ENCODE results near the gene TNFRSF21. TPM values are rescaled to one million over a fixed set of nuclear protein-coding genes. Genes with fewer than 3 reads are reported as not detected.

The TNFRSF21 gene
- polyA plus RNA-seq, 1 donor (not counting 4 experiments of a cell fraction or from before 2014, with no cell fraction given): 50.2 TPM

DNA sequence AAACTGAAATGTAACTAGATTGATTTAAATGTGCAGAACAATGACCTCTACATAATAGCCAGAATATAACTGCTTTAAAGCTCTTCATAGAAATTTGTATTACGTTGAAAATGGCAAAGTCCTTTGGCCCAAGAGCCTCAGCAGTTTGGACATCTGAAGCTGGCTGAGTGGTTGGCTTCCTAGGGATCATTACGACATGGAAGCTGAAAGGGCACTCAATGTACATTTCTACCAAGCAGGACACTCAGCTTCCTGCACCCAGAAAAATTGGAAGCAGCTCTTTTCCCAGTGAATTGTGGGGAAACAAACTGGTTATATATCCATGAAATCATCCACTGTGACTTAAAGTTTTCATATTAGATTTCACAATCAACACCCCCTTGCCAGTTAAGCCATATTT lies 40.2 kb upstream of the TNFRSF21 start:
- FAIRE-seq: no peak
- no peaks in the 10 kb centered on the region for H3K9me1 ChIP-seq (ENCODE audit: control insufficient read depth, extremely low read depth, insufficient read depth, low read length)

DNA sequence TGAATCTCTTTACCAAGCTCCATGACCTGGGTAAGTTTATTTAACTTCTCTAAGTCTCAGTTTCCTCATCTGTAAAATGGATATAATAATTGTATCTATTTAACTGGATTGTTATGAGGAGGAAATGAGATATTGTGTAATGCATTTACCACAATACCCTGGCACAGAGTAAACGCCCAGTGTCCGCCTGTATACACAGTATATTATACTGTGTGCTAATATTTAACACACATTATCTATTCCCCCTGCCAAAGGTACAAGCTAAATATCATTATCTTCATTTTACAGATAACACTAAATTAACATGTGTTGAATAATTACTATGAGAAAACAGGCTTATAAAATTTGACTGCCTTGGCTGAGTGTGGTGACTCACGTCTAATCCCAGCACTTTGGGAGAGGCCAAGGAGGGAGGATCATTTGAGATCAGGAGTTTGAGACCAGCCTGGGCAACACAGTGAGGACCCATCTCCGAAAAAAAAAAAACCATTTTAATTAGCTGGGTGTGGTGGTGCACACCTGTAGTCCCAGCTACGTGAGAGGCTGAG lies 38.7 kb upstream of the TNFRSF21 start:
- no peak overlapping the region for H3K4me3 ChIP-seq (ENCODE audit: control insufficient read depth in 2 of 3, extremely low read depth in 1 of 3, insufficient read depth in 2 of 3, low read depth in 1 of 3, low read length in 3 of 3)
- DNase-seq (ENCODE audit: low read depth, low spot score) (no peak), FAIRE-seq (no peak)
- H3K4me1 ChIP-seq (ENCODE audit: control insufficient read depth, extremely low read depth, insufficient read depth, low read length): no peaks in the 10 kb centered on the region
- H3K36me3 ChIP-seq (ENCODE audit: control insufficient read depth in 2 of 2, extremely low read depth in 1 of 2, insufficient read depth in 2 of 2, low read length in 2 of 2): no peaks in the 10 kb centered on the region
- H3K9me3 ChIP-seq (ENCODE audit: control insufficient read depth, low read depth, low read length): no peaks in the 10 kb centered on the region
- no peaks in the 10 kb centered on the region for H3K9me1 ChIP-seq (ENCODE audit: control insufficient read depth, extremely low read depth, insufficient read depth, low read length)
- no peak overlapping the region for H2AFZ ChIP-seq (ENCODE audit: control insufficient read depth, low read length)
- H4K20me1 ChIP-seq (ENCODE audit: control insufficient read depth, extremely low read depth, insufficient read depth, low read length): no peaks in the 10 kb centered on the region
- H3K79me2 ChIP-seq (ENCODE audit: control insufficient read depth, insufficient read depth, low read length): no peaks in the 10 kb centered on the region
- no peak overlapping the region for H3K9ac ChIP-seq (ENCODE audit: control insufficient read depth, extremely low read depth, insufficient read depth, low read length)
- TF ChIP-seq EZH2 (IDR thresholded peaks at IDR 0.05; ENCODE audit: low read length): no peak
- TF ChIP-seq, protein P1, sequence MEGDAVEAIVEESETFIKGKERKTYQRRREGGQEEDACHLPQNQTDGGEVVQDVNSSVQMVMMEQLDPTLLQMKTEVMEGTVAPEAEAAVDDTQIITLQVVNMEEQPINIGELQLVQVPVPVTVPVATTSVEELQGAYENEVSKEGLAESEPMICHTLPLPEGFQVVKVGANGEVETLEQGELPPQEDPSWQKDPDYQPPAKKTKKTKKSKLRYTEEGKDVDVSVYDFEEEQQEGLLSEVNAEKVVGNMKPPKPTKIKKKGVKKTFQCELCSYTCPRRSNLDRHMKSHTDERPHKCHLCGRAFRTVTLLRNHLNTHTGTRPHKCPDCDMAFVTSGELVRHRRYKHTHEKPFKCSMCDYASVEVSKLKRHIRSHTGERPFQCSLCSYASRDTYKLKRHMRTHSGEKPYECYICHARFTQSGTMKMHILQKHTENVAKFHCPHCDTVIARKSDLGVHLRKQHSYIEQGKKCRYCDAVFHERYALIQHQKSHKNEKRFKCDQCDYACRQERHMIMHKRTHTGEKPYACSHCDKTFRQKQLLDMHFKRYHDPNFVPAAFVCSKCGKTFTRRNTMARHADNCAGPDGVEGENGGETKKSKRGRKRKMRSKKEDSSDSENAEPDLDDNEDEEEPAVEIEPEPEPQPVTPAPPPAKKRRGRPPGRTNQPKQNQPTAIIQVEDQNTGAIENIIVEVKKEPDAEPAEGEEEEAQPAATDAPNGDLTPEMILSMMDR (optimal IDR thresholded peaks at IDR 0.05 in 1 of 3, IDR thresholded peaks at IDR 0.05 in 1 of 3, conservative IDR thresholded peaks at IDR 0.05 in 1 of 3; ENCODE audit: extremely low read depth in 1 of 3, insufficient read depth in 2 of 3, low read length in 3 of 3): no peak
- no peak overlapping the region for H3K4me2 ChIP-seq (ENCODE audit: control insufficient read depth, extremely low read depth, insufficient read depth, low read depth, low read length)
- dilution Hi-C loops (cut with MboI; ENCODE audit: extremely low pct_ligation_motif_present, low sequenced_read_pairs): no loop called here
- no peak overlapping the region for H3K27ac ChIP-seq (ENCODE audit: control insufficient read depth, insufficient read depth, low read length)
- H3K27me3 ChIP-seq (ENCODE audit: control insufficient read depth, extremely low read depth, insufficient read depth, low read length): no peaks in the 10 kb centered on the region

More for the DNA sequence above, 40.2 kb upstream of the TNFRSF21 start:
- Histone ChIP-seq H3K4me3 (ENCODE audit: control insufficient read depth in 2 of 3, extremely low read depth in 1 of 3, insufficient read depth in 2 of 3, low read depth in 1 of 3, low read length in 3 of 3) (no peak overlapping the region), H3K27me3 (ENCODE audit: control insufficient read depth, extremely low read depth, insufficient read depth, low read length) (no peaks in the 10 kb centered on the region), H2AFZ (ENCODE audit: control insufficient read depth, low read length) (no peak overlapping the region), H3K36me3 (ENCODE audit: control insufficient read depth in 2 of 2, extremely low read depth in 1 of 2, insufficient read depth in 2 of 2, low read length in 2 of 2) (no peaks in the 10 kb centered on the region), H3K79me2 (ENCODE audit: control insufficient read depth, insufficient read depth, low read length) (no peaks in the 10 kb centered on the region), H3K27ac (ENCODE audit: control insufficient read depth, insufficient read depth, low read length) (no peak overlapping the region), H3K9me3 (ENCODE audit: control insufficient read depth, low read depth, low read length) (no peaks in the 10 kb centered on the region), H4K20me1 (ENCODE audit: control insufficient read depth, extremely low read depth, insufficient read depth, low read length) (no peaks in the 10 kb centered on the region), H3K9ac (ENCODE audit: control insufficient read depth, extremely low read depth, insufficient read depth, low read length) (no peak overlapping the region), H3K4me2 (ENCODE audit: control insufficient read depth, extremely low read depth, insufficient read depth, low read depth, low read length) (no peak overlapping the region), H3K4me1 (ENCODE audit: control insufficient read depth, extremely low read depth, insufficient read depth, low read length) (no peaks in the 10 kb centered on the region)
- dilution Hi-C loops (cut with MboI; ENCODE audit: extremely low pct_ligation_motif_present, low sequenced_read_pairs): no loop called here
- no peak for TF ChIP-seq EZH2 (IDR thresholded peaks at IDR 0.05; ENCODE audit: low read length)
- TF ChIP-seq, protein P1 (optimal IDR thresholded peaks at IDR 0.05 in 1 of 3, IDR thresholded peaks at IDR 0.05 in 1 of 3, conservative IDR thresholded peaks at IDR 0.05 in 1 of 3; ENCODE audit: extremely low read depth in 1 of 3, insufficient read depth in 2 of 3, low read length in 3 of 3): no peak
- no peak for DNase-seq (ENCODE audit: low read depth, low spot score)
